Measurements from ENCODE around the gene MYO1F.

Gene MYO1F

DNA sequence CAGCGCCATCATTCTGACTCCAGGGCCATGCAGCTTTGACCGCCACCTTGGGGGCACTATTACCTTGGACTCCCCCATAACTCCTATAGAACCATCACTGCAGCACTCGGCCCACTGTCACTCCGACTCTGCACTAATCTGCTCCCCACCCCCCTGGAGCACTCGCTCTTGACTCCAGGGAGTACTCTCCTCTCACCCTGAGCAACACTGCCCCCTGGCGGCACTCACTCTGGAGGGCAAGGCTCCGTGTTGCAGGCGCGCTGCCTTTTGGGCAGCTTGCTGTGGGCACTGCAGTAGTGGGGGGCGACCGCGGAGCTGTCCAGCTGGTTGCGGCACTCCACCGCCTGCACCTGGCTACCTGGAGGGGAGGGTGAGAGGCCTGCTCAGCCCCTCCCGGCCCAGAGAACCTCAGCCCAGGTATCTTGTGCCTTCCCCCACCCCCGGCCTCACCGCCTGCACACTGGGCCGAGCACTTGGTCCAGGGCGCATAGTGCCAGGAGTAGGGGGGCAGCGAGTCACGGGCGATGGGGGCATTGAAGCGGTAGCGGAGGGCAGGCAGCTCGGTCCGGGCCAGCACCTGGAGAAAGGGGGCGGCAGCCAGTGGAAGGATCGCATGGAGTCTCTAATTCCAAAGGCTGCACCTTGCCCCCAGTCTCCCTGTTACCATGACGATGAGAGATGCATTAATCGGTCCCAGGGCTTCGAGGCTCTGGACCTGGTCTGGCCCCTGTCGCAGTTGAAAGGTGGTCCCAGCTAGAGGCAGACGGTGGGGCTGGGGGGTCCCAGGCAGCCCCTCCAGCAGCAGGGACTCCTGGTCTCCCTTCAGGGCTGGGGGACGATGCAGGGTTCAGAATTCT lies 8.9 kb upstream of the MYO1F start:
- TF ChIP-seq, protein P1, sequence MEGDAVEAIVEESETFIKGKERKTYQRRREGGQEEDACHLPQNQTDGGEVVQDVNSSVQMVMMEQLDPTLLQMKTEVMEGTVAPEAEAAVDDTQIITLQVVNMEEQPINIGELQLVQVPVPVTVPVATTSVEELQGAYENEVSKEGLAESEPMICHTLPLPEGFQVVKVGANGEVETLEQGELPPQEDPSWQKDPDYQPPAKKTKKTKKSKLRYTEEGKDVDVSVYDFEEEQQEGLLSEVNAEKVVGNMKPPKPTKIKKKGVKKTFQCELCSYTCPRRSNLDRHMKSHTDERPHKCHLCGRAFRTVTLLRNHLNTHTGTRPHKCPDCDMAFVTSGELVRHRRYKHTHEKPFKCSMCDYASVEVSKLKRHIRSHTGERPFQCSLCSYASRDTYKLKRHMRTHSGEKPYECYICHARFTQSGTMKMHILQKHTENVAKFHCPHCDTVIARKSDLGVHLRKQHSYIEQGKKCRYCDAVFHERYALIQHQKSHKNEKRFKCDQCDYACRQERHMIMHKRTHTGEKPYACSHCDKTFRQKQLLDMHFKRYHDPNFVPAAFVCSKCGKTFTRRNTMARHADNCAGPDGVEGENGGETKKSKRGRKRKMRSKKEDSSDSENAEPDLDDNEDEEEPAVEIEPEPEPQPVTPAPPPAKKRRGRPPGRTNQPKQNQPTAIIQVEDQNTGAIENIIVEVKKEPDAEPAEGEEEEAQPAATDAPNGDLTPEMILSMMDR (IDR thresholded peaks at IDR 0.05; ENCODE audit: insufficient read depth, low read length, poor library complexity, severe bottlenecking) = peak; percentile 75
- no peak for DNase-seq (ENCODE audit: extremely low read depth, insufficient read length)
- H3K4me3 ChIP-seq (replicated peaks; ENCODE audit: low read depth, low read length) = no peak overlapping the region
- H3K36me3 ChIP-seq (ENCODE audit: control insufficient read depth, insufficient read depth, low read length) = no peaks in the 10 kb centered on the region
- H3K27me3 ChIP-seq (replicated peaks; ENCODE audit: control insufficient read depth, insufficient read depth, low read length) = no peaks in the 10 kb centered on the region

DNA sequence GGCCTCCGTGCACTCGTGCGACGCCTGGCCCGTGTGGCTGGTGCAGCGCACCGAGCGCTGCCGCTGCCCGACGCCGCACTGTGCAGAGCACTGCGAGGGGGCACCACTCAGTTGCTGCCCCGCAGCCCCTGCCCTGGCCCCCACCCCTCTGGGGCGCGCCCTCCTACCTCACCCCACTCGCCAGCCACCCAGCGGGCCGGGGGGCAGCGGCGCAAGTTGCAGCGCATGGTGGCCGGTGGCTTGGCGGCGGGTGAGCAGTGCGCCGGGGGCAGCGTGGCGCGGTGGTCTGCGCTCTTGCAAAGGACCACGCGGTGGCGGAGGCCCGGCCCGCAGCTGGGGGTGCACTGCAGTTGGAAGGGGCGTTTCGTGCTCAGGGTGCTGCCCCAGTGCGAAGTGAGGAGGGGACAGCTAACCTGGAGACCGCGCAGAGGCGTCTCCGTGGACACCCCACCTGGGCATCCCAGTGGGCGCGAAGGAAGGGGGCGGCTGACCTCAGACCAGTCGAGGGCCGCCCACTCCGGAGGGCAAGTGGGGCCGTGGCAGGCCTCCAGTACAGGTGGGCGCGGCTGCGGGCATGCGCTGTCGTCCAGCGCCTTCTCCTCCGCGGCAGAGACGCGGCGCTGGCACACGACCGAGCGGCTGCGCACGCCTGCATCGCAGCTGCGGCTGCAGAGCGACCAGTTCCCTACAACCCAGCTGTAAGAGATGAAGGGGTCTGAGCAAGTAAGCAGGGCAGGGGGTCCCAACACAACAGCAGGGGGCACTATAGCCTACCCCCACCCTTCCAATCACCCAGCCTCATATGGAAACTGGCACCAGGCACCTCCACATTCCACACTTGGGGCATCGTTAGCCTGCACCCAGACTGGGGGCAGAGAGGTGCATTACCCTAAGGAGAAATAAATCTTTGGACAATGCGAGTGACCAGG lies 8.0 kb upstream of the MYO1F start:
- no peak for DNase-seq (ENCODE audit: extremely low read depth, insufficient read length)
- Histone ChIP-seq H3K27me3 (replicated peaks; ENCODE audit: control insufficient read depth, insufficient read depth, low read length) (no peaks in the 10 kb centered on the region), H3K4me3 (replicated peaks; ENCODE audit: low read depth, low read length) (no peak overlapping the region), H3K36me3 (ENCODE audit: control insufficient read depth, insufficient read depth, low read length) (no peaks in the 10 kb centered on the region)
- TF ChIP-seq, protein P1 (IDR thresholded peaks at IDR 0.05; ENCODE audit: insufficient read depth, low read length, poor library complexity, severe bottlenecking) = no peak

DNA sequence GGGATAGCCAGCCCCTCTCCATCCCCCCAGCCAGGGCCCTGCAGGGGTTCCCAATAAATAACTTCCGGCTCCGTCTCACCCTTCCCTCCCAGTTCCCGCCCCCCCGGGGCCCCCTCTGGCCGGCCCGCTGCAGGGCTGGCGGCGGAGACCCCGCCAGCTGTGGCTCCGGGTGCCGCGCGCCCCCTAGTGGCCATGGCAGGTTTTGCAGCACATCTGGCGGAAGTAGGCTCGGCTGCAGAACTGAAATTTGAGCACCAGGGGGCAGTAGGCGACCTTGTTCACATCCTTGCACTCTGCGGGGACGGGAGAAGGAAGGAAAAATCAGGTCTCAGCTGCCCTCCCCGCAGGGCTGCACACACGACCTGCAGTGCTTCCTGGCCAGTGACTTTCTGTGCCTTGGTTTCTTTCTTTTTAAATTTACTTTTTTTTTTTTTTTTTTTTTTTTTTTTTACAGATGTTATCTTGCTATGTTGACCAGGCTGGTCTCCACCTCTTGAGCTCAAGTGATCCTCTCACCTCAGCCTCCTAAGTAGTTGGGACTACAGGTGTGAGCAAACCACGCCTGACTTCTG lies 3.6 kb upstream of the MYO1F start:
- TF ChIP-seq, protein P1 (IDR thresholded peaks at IDR 0.05; ENCODE audit: insufficient read depth, low read length, poor library complexity, severe bottlenecking) = peak; percentile 99
- Histone ChIP-seq H3K27me3 (replicated peaks; ENCODE audit: control insufficient read depth, insufficient read depth, low read length) (no peaks in the 10 kb centered on the region), H3K36me3 (ENCODE audit: control insufficient read depth, insufficient read depth, low read length) (no peaks in the 10 kb centered on the region), H3K4me3 (replicated peaks; ENCODE audit: low read depth, low read length) (no peak overlapping the region)
- peak; percentile 76 for DNase-seq (ENCODE audit: extremely low read depth, insufficient read length)

DNA sequence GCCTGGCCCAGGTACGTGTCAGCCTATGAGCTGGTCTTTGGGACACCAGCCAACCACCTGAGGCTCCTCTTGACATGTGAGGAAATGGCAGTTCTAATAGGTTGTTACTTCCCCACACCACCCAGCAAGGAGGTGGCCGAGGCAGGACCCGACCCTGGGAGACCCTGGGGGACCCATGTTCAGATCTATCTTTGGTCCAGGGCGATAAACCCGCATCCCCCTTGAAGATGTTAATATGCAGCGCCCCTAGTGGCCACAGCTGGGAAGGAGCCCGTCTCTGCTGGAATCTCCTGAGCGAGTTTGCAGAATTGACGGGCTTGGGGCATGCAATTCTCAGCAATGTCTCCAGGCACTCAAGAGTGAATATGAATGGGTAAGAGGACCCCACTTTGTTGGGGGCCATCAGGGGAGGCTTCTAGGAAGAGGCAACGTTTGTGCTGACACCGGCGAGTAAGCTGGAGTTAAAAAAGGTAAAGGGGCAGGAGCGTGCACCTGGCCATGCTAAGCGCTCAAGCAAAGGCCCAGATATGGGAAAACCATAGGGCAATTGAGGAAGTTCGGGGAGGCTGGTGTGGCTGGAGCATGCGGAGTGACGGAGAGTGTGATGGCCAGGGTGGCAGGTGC lies 1.5 kb upstream of the MYO1F start:
- peak; percentile 50 for DNase-seq (ENCODE audit: extremely low read depth, insufficient read length)
- H3K36me3 ChIP-seq (ENCODE audit: control insufficient read depth, insufficient read depth, low read length) = no peaks in the 10 kb centered on the region
- H3K4me3 ChIP-seq (replicated peaks; ENCODE audit: low read depth, low read length) = no peak overlapping the region
- TF ChIP-seq, protein P1 (IDR thresholded peaks at IDR 0.05; ENCODE audit: insufficient read depth, low read length, poor library complexity, severe bottlenecking) = peak; percentile 92
- no peaks in the 10 kb centered on the region for H3K27me3 ChIP-seq (replicated peaks; ENCODE audit: control insufficient read depth, insufficient read depth, low read length)

DNA sequence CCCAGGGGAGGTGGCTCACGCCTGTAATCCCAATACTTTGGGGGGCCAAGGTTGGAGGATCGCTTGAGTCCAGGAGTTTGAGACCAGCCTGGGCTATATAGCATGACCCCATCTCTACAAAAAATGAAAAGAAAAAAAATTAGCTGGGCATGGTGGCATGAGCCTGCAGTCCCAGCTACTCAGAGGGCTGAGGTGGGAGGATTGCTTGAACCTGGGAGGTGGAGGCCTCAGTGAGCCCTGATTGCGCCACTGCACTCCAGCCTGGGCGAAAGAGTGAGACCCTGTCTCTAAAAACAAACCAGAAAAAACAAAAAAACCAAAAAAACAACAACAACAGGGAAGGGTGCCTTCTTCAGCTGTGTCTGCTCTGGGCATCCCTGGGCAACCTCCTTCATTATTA lies 499 bp upstream of the MYO1F start:
- Histone ChIP-seq H3K27me3 (replicated peaks; ENCODE audit: control insufficient read depth, insufficient read depth, low read length) (no peaks in the 10 kb centered on the region), H3K4me3 (replicated peaks; ENCODE audit: low read depth, low read length) (peak overlapping the region; percentile 66; the same call in 1 of the 2 replicates), H3K36me3 (ENCODE audit: control insufficient read depth, insufficient read depth, low read length) (no peaks in the 10 kb centered on the region)
- no peak for DNase-seq (ENCODE audit: extremely low read depth, insufficient read length)
- TF ChIP-seq, protein P1 (IDR thresholded peaks at IDR 0.05; ENCODE audit: insufficient read depth, low read length, poor library complexity, severe bottlenecking) = no peak
